Lower leg skin (tissue), 3 donors: Measurements from ENCODE around the gene EPHB3.

Experiments used
- POLR2A ChIP-seq, 2 donors: fragments of 450-650 bp; IDR thresholded peaks; one replicate each; pipeline ENCODE4 v1.6.1; 2016 to 2017; ENCODE audit warnings: antibody characterized with exemption in 2 of 2, mild to moderate bottlenecking in 1 of 2, moderate library complexity in 1 of 2
- TF ChIP-seq, protein P1 (sequence below), 3 donors: fragments of 450-650 bp; IDR thresholded peaks; one replicate each; pipeline ENCODE4 v1.5.1; 2016; ENCODE audit warnings: antibody characterized with exemption in 3 of 3, mild to moderate bottlenecking in 3 of 3, moderate library complexity in 2 of 3

DNA sequence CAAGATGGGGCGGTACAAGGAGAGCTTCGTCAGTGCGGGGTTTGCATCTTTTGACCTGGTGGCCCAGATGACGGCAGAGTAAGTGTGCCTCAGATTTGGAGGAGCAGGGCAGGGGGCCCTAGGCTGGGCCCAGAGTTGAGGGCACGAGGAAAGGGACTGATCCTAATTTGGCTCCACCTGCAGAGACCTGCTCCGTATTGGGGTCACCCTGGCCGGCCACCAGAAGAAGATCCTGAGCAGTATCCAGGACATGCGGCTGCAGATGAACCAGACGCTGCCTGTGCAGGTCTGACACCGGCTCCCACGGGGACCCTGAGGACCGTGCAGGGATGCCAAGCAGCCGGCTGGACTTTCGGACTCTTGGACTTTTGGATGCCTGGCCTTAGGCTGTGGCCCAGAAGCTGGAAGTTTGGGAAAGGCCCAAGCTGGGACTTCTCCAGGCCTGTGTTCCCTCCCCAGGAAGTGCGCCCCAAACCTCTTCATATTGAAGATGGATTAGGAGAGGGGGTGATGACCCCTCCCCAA, 19.8 kb downstream of the EPHB3 start:
- TF ChIP-seq, protein P1, sequence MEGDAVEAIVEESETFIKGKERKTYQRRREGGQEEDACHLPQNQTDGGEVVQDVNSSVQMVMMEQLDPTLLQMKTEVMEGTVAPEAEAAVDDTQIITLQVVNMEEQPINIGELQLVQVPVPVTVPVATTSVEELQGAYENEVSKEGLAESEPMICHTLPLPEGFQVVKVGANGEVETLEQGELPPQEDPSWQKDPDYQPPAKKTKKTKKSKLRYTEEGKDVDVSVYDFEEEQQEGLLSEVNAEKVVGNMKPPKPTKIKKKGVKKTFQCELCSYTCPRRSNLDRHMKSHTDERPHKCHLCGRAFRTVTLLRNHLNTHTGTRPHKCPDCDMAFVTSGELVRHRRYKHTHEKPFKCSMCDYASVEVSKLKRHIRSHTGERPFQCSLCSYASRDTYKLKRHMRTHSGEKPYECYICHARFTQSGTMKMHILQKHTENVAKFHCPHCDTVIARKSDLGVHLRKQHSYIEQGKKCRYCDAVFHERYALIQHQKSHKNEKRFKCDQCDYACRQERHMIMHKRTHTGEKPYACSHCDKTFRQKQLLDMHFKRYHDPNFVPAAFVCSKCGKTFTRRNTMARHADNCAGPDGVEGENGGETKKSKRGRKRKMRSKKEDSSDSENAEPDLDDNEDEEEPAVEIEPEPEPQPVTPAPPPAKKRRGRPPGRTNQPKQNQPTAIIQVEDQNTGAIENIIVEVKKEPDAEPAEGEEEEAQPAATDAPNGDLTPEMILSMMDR (IDR thresholded peaks at IDR 0.05), result no peak
- TF ChIP-seq POLR2A (IDR thresholded peaks at IDR 0.05), result no peak
